G401.6 (cell line): ENCODE results near the gene STYXL1.
"Not testable (repeated sequence)": the region's sequence is repeated elsewhere in the genome, so short reads cannot be mapped to it uniquely, and the experiment has no call there.

Experiments
- FAIRE-seq: peaks from 2 replicates; lab custom pipeline; 2012; peaks lifted over from hg19 to GRCh38; lab: Jason Lieb, UNC

The STYXL1 gene

DNA sequence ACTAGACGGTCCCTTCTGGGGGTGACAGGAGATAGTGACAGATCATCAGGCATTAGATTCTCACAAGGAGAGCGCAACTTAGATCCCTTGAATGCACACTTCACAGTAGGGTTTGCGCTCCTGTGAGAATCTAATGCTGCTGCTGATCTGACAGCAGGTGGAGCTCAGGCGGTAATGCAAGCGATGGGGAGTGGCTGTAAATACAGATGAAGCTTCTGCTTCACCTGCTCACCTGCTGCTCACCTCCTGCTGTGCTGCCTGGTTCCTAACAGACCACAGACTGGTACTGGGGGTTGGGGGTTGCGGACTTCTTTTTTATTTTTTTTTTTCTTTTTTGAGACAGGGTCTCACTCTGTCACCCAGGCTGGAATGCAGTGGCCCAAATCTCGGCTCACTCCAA lies 18.1 kb downstream of the STYXL1 start:
- FAIRE-seq: not testable (repeated sequence)

DNA sequence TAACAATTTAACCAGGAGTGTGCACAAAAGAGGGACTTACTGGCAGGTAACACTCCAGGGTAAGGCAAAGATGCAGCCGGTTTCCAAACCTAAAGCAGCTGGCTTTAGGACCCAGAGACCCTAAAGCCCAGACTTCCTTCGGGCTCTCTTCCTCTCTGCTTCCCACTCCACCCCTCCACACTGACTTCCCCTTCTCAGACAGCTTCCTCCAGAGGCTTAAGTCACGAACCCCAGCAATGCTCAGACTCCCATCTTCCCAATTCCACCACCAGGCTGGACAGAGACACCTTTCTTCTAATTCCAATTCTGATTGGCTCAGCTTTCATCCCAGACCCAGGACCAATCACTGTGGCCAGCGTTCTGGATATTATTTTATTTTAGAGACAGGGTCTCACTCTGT lies 24.8 kb downstream of the STYXL1 start:
- no peak for FAIRE-seq

DNA sequence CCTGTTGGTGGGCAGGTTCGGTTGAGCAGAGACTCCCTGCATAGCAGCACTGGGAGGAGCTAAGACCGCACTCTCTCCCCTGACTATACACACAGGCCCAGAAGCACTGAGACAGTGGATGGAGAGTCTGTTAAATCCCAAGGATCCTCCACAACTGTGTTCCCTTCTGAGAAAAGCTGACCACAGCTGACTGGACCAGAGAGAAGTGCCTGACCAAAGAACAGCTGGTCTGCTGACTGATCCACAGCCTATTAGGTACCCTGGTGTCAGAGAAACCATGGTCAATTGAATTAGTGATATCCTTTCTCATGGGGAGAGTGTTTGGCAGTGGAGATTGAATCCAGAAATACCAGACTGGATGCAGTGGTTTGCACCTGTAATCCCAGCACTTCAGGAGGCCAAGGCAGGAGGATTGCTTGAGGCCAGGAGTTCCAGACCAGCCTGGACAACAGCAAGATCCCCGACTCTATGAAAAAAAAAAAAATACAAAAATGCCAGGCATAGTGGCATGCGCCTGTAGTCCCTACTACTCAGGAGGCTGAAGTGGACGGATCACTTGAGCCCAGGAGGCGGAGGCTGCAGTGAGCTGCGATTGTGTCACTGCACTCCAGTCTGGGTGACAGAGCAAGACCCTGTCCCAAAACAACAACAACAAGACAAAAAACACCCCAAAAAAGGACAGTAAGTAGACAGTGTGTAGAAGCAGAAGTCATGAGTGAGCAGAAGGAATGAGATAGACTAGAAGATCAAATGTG lies 25.6 kb downstream of the STYXL1 start:
- FAIRE-seq: no peak

DNA sequence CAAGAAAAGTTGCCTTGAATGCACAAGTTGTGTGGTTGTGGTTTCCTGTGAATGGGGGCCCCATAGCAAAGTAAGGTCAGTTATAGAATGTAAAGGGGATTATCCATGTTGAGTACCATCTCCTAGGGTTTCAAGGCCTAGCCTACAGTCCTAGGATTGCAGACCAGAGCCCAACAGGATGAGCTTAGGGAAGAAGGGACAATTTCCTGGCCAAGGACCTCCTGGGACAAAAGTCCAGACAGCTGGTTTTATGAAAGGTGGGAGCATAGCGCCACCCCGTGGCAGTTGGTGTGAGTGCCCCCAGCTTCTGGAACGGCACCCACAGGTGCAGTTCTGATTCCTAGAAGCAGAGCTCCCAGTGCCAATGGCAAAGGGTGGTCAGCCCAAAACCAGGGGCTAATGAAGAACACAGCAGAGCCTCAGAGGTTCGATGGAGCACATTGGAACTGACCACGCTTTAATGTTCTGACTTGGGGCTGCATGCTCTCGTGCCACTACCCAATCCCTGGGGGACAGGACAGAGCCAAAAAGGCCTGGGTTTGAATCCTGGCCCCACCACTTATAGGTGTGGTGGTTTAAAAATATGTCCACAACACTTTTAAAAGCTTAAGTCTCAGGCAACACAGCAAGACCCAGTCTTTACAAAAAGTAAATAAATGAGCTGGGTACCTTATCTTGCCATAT lies 27.6 kb downstream of the STYXL1 start:
- no peak for FAIRE-seq

DNA sequence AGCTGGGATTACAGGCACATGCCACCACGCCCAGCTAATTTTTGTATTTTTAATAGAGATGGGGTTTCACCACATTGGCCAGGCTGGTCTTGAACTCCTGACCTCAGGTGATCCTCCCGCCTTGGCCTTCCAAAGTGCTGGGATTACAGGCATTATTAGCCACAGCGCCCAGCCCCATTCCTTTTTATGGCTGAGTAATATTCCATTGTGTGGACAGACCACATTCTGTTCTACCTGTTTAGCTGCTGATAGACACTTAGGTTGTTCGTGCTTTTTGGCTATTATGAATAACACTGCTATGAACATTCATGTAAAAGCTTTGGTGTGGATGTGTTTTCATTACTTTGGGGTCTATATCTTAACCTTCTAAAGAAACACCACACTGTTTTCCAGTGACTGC lies 29.3 kb downstream of the STYXL1 start:
- FAIRE-seq: not testable (repeated sequence)

DNA sequence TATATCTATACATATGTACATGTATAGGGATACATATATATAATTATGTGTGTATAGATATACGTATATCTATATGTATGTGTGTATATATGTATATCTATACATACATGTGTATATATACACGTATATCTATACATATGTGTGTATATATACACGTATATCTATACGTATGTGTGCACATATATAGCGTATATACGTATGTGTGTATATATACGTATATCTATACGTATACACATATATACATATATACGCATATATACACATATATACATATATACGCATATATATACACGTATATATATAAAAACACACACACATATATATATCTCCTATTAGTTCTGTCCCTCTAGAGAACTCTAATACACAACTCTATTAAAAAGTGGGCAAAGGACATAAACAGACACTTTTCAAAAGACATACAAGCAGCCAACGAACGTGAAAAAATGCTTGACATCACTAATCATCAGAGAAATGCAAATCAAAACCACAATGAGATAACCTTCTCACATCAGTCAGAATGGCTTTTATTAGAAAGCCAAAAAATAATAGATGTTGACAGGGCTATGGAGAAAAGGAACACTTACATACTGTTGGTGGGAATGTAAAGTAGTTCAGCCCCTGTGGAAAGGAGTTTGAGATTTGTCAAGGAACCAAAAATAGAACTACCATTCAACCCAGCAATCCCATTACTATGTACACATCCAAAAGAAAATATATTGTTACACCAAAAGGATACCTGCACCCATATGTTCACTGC lies 31.4 kb downstream of the STYXL1 start:
- FAIRE-seq: peak; percentile 13

DNA sequence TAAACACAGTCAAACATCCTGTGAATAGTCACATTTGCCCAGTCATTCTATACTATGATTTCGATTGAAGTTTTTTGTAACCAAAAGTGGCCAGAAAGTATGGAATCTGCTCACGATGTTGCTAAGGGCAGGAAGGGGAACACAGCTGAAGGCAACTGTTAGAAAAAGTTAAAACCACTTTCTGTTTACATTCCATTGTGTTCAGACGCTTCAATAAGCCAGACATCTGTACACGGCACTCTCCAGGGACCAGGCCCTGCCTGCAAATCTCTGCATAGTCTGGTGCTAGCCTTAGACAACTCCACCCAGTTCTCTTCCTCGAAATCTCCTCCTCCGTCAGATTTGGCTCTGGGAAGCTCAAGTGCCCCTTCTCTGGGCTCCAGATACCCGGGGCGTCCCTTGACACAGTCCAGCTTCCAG lies 36.3 kb downstream of the STYXL1 start:
- FAIRE-seq: no peak

DNA sequence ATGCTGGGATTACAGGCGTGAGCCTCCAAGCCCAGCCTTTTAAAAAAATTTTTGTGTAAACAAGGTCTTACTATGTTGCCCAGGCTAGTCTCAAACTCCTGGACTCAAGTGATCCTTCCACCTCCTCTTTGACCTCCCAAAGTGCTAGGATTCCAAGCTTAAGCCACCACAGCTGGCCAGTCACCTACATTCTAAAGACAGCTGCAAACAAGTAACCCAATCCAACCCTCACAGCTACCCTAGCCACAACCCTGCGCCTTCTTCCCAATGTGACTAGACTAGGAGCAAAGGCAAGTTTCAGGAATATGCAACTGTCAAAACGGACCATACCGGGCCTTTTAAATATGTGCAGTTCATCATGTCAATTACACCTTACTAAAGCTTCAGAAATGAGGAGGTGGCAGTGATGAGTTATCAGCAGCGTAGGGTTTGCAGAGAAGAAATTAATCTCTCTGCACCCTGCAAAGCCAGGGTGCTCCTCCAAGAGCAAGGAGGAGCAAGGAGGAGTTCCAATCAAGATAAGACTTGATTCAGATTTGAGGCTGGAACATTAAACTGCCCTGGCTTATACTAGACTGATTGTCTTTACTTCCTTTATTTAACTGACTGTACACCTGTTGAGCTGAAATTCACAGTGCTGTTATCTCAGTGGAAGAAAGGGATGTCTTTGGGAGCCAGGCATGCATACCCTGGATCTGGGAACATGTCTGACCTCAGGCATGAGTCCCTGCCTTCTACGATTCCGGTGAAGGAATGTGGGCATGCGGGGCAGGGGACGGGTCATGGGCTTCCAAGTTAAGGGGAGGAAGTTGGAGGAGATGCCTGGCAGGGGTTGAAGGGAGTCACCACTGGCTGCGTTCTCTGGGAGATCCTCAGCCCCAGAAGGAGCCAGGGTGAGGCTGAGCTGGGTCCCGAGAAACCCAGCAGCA lies 37.9 kb downstream of the STYXL1 start:
- no peak for FAIRE-seq

DNA sequence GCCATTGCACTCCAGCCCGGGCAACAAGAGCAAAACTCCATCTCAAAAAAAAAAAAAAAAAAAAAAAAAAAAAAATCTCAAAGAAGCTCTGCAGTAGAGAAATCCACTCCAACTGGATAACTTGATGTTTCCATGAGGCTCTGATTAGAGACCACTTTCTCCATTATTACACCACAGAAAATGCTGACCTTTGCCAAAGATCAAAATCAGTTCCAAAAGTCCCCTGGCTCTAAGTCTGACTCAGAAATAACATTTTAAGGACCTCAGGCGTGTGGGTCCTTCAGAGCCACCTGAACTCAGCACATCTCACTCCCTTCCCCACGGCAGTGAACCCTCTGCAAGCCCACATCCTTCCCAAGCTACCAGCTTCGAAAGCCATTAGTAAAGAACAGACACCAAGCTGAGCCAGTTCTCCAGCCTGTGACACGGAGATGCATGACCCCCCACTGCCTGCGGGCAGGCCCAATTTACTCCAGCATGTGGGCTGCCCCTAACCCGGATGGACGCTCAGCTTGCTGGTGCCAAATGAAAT lies 39.6 kb downstream of the STYXL1 start:
- no peak for FAIRE-seq

DNA sequence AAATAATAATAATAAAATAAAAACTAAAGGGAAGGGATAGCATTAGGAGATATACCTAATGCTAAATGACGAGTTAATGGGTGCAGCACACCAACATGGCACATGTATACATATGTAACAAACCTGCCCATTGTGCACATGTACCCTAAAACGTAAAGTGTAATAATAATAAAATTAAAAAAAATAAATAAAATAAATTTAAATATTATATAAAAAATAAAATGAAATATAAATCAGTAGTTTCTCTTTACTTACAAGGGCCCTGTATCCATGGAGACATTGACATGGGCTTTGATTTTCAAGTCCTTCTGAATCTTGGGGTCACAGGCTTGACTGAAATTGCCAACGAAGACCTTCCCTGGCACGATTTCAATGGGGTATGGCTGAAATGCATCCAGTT lies 42.8 kb downstream of the STYXL1 start:
- not testable (repeated sequence) for FAIRE-seq

DNA sequence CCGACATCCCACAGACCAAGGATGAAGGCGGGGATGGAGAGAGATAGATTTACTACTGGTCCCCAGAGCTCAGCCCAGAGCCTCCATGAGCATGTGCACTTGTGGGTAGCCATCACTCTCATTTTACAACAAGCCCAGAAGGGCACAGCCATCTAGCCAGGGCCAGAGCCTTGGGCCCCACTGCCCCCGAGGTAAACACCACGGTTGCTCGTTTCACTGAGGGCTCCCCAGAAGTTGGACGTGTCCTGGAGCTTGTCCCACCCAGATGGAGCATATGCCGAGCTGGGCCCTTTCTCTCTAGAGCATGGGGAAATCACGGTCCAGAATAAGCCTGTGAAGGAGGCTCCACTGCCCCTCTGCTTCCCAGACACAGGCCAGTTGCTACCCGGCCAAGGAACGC lies 44.4 kb downstream of the STYXL1 start:
- FAIRE-seq: no peak

DNA sequence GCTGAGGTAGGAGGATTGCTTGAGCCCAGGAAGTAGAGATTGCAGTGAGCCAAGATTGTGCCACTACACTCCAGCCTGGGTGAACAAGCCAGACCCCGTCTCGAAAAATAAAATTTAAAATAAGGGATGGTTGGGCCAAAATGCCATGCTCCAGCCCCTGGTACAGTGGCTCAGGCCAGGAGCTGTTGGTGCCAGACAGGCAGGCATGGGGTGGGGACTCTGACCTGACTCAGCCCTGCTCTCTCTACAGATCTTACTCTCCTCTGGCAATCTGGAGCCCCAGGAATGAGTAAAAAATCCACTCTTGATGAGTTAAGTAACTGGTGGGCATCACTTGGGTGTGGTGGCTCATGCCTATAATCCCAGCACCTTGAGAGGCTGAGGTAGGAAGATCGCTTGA lies 45.0 kb downstream of the STYXL1 start:
- FAIRE-seq: no peak

DNA sequence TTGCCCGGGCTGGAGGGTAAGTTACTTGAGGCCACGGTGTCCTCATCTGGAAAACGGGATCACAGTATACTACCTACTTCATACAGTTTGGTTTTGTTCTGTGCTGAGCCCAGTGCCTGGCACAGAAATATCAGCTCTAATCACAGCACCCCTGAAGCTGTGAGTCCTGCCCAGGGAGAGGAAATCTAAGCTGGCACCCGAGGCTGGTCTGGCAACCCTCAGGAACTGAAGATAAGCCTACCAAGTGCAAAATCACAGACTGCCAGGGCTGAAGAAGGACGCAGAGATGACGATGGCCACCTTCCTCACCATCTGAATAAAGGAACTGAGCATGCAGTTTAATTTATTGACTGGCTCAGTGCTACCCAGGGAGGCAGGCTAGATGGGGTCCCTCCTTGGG lies 45.7 kb downstream of the STYXL1 start:
- no peak for FAIRE-seq

DNA sequence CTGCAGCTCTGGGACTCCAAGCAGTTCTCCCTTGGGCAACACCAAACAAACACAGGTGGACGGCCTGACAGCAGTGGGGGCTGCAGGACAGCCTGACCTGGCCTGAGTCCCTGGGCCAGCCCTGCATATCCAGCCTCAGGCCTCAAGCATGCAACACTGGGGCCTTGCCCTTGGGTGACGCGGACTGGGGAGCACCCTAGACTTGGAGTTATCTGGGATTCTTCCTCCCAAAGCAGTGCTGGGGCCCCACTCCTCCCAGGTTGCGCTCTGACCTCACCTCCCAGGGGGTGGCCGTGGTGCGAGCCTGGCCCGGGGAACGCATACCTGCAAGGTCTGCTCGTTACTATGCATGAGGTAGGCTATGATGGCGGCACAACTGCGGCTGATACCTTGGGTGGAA lies 47.2 kb downstream of the STYXL1 start:
- no peak for FAIRE-seq

DNA sequence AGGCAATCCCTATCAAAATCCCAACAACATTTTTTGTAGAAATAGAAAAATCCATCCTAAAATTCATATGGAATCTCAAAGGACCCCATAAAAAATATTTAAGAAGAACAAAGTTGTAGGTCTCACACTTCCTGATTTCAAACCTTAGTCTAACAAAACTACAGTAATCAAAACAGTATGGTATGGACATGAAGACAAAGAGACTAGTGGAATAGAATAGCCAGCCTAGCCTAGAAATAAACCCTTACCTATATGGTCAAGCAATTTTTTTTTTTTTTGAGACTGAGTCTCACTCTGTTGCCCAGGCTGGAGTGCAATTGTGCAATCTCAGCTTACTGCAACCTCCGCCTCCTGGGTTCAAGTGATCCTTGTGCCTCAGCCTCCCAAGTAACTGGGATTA lies 49.8 kb downstream of the STYXL1 start:
- no peak for FAIRE-seq

DNA sequence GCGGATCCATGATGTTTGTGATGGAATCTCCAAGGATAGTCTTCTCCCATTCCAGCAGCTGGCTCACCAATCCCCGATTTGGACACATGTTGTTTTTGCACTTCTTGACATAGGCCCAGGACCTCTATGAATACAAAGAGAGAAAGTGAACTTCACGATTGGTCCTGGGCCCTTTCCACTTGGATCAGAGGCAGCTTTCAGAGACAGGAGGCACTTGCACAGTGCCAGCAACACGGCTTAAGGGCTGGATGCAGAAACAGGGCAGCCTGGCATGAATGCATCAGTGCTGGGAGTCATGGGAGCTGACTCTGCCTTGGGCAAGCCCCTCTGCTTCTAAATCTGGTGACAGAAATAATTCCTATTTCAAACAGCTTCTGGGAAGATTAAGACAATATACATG lies 51.3 kb downstream of the STYXL1 start:
- no peak for FAIRE-seq

DNA sequence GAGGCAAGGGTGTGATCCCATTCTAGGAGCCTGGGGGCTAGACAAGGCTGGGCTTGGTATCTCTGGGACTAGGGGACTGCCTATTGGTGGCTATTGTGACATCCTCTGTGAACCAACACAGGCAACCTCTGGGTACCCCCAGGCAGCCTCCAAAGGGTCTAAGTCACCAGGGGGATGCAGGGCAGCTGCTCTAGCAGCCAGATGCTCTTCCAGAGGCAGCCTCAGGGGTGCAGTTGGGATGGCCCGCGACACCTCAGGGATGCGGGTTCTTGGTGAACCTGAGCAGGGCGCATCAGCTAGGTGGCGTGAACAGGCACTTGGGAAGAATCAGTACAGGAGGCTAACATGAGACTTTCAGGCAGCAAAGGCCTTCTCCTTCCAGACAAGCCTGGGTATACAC lies 51.8 kb downstream of the STYXL1 start:
- no peak for FAIRE-seq

DNA sequence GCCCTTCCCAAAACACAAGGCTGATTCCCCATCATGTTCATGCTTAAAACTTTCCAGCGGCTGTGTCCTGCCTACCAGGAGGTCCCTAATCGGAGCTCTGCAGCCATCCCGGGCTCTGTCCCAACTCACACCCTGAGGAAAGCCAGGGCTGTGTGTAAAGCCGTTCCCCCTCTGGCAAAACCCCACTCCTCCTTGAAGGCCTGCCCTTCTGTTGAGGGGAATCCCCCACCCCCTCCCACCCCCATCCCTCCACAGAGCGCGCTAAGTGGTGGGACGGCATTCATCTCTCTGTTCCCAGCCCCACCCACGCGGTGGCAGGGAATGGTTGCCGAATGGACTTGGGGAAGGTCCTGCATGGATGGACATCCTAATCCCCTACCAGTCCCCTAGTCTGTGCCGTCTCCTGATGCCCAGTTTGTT lies 52.7 kb downstream of the STYXL1 start:
- no peak for FAIRE-seq

DNA sequence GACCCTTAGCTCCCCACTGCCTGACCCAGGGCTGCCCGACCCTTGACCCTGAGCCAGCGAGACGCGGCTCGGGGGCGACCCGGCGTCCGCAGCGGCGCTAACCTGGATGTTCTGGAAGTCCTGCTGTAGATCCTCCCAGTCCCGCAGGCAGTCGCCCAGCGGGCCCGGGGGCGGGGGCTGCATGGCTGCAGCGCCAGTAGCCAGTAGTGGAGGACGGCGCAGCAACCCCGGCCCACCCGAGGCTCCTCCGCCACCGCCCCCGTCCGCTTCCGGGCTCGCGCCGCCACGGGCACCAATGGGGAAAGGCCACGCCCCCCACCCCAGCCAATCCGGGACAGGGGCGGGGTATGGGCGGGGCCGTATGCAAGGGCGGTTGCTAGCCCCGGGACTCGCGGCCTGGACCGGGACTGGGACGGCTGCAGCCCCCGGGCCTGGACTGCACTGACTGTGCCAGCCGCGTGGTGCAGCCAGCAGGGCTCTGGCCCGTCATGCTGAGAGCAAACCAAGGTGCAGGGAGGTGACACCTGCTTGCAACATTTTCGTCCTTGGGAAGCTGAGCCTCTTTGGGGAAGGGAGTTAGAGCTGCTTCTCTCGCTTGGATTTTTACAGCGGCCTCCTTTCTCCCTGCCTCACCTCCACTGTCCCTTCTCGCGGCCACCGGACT lies 53.3 kb downstream of the STYXL1 start, which contains the start of gene TMEM120A:
TMEM120A (minus strand) TSS at position 208 of the 664 bp plus-strand sequence; CDS start at position 183, 25 bp downstream.
- FAIRE-seq: peak; percentile 36

DNA sequence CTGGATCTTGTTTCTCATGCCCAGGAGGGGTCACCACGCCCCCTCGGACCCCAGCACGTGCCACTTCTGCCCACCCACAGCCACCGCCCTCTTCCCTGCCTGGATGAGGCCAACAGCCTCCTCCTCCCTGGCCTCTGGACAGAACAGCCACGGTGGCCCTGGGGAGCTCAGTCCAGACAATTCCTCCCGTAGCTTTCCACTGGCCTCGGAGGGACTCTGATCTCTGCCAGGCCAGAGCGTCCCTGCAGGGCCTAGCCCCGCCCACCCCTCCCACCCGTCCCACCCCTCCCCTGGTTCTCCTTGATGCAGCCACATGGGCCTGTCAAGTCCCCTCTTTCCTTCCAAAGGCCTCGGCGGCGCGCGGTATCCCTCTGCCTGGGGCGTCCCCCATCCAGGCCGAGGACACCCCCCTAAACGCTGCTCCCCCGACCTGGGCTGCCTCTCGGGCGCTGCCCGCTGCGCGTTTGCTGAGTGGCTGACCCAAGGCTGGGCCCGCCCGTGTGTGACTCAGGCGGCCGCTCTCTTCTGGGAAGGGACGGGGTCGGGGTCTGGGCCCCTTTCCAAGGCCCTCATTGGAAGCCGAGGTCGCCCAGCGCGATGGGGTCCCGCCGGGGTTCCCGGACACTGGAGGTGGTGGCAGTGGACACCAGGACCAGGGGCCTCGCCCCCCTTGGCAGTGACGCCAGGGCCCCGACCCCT lies 54.0 kb downstream of the STYXL1 start:
- FAIRE-seq: no peak
